BLaER1 treated with 17β-estradiol and CSF1 and Interleukin-3, amounts not matched to agents 10 nM and 100 nM (cell line): ENCODE data around the gene USP37.
"Not testable (repeated sequence)": the region's sequence is repeated elsewhere in the genome, so short reads cannot be mapped to it uniquely, and the experiment has no call there.

Source experiments
- H3K27ac ChIP-seq, 11 experiments: shearing (Covaris generic); formaldehyde crosslinking; 2 replicates each; pipeline ENCODE4 v1.8.1; 2022
- H3K27me3 ChIP-seq, 11 experiments: shearing (Covaris generic); formaldehyde crosslinking; 2 replicates each; pipeline ENCODE4 v1.8.1; 2022
- H3K36me3 ChIP-seq, 11 experiments: shearing (Covaris generic); formaldehyde crosslinking; 2 replicates each; pipeline ENCODE4 v1.8.1; 2022
- H3K4me1 ChIP-seq, 10 experiments: shearing (Covaris generic); formaldehyde crosslinking; 2 replicates each; pipeline ENCODE4 v1.8.1; 2022
- H3K4me2 ChIP-seq, 11 experiments: shearing (Covaris generic); formaldehyde crosslinking; 2 replicates each; pipeline ENCODE4 v1.8.1; 2022
- H3K4me3 ChIP-seq, 10 experiments: shearing (Covaris generic); formaldehyde crosslinking; 2 replicates each; pipeline ENCODE4 v1.8.1; 2022
- H3K9ac ChIP-seq, 11 experiments: shearing (Covaris generic); formaldehyde crosslinking; 2 replicates each; pipeline ENCODE4 v1.8.1; 2022
- H3K9me3 ChIP-seq, 11 experiments: shearing (Covaris generic); formaldehyde crosslinking; replicated peaks in 1 of 11; 2 replicates each; pipeline ENCODE4 v1.8.1; 2022
- H4K20me1 ChIP-seq, 11 experiments: shearing (Covaris generic); formaldehyde crosslinking; 2 replicates each; pipeline ENCODE4 v1.8.1; 2022
- Cebpa-rat ChIP-seq, 11 experiments: shearing (Covaris generic); IDR thresholded peaks; 2 replicates each; pipeline ENCODE4 v1.8.1; 2022

Gene USP37

DNA sequence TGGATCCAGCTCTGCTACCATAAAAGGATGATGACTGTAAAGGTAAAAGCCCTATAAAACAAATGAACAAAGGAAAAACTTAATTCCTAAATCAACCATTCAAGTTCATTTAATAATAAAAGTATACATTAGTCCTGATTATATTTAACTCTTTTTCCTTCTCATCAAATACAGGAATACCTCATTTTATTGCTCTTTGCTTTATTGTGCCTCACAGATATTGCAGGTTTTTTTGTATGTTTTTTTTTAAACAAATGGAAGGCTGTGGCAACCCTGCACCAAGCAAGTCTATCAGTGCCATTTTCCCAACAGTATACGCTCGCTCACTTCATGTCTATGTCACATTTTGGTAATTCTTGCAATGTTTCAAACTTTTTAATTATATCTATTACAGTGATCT, 38.2 kb downstream of the USP37 start:
- H3K4me3 ChIP-seq: no peak overlapping the region
- TF ChIP-seq Cebpa-rat (IDR thresholded peaks at IDR 0.05): no peak
- H3K27me3 ChIP-seq: no peaks in the 10 kb centered on the region
- no peak overlapping the region for H3K9ac ChIP-seq
- no peak overlapping the region for H3K4me2 ChIP-seq
- peaks cover 39 to 48% (median 47%) of the 10 kb centered on the region in 11 experiments for H3K9me3 ChIP-seq
- H3K27ac ChIP-seq: no peak overlapping the region
- H3K4me1 ChIP-seq: no peaks in the 10 kb centered on the region
- H4K20me1 ChIP-seq: no peaks in the 10 kb centered on the region
- H3K36me3 ChIP-seq: peaks cover 93 to 100% (median 100%) of the 10 kb centered on the region in 11 experiments

DNA sequence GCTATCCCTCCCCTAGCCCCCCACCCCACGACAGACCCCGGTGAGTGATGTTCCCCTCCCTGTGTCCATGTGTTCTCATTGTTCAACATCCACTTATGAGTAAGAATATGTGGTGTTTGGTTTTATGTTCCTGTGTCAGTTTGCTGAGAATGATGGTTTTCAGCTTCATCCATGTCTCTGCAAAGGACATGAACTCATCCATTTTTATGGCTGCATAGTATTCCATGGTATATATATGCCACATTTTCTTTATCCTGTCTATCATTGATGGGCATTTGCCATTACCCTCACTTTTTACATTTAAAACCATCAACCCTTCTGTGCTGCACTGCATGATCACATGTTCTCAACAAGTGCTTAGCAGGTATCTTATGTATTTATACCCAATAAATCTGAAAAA, 39.7 kb downstream of the USP37 start:
- H3K9me3 ChIP-seq: peaks cover 49 to 64% (median 62%) of the 10 kb centered on the region in 11 experiments
- not testable (repeated sequence) for H4K20me1 ChIP-seq, H3K4me1 ChIP-seq, H3K27me3 ChIP-seq, H3K27ac ChIP-seq, H3K4me3 ChIP-seq, H3K4me2 ChIP-seq, H3K9ac ChIP-seq
- H3K36me3 ChIP-seq: peaks cover 96 to 100% (median 99%) of the 10 kb centered on the region in 11 experiments

DNA sequence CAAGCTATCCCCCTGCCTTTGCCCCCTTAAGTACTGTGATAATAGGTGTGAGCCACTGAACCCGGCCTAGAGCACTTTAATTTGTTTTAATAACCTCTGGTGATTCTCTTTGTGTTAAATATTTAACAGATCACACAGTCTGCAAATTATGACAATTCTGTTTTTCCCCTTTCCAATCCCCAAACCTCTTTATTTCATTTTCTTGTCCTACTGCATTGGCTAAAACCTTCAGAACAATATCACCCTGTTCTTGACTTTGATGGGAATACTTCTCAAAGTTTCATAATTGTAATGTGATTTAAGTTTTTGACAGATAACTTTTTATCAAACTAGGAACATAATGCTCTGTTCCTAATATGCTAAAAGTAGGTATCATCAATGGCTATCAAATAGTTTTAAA, 44.5 kb downstream of the USP37 start:
- no peak overlapping the region for H3K9ac ChIP-seq
- no peak for TF ChIP-seq Cebpa-rat (IDR thresholded peaks at IDR 0.05)

DNA sequence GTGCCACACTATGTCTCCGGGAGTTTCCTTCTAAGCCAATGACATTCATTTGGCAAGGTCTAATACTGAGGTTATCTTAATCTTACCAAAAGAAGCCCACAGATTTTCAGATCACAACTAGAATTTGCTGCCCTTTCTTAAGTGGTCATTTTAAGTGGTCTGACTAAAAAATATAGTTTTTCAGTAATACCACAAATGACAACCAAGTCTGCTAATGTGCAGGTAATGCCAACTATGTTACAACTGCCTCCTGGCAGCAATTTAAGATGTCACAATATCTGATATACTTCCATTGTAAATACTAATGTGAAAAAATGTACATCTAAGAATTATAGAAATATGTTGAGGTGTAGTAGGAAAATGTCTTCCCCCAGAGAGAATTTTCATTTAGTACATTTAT, 49.3 kb downstream of the USP37 start:
- Histone ChIP-seq H3K36me3 (peaks cover 37 to 100% (median 83%) of the 10 kb centered on the region in 11 experiments), H4K20me1 (no peaks in the 10 kb centered on the region), H3K27ac (no peak overlapping the region), H3K9me3 (peaks cover 0 to 9% (median 5%) of the 10 kb centered on the region in 11 experiments; a peak in 13 of 22 replicates), H3K9ac (no peak overlapping the region), H3K4me2 (no peak overlapping the region), H3K27me3 (no peaks in the 10 kb centered on the region), H3K4me3 (no peak overlapping the region), H3K4me1 (no peaks in the 10 kb centered on the region)
- no peak for TF ChIP-seq Cebpa-rat (IDR thresholded peaks at IDR 0.05)

More for the DNA sequence above, 44.5 kb downstream of the USP37 start:
- Histone ChIP-seq H3K4me2 (no peak overlapping the region), H3K9me3 (peaks cover 40 to 53% (median 51%) of the 10 kb centered on the region in 11 experiments), H4K20me1 (no peaks in the 10 kb centered on the region), H3K4me3 (no peak overlapping the region), H3K27ac (no peak overlapping the region), H3K36me3 (peaks cover 71 to 100% (median 96%) of the 10 kb centered on the region in 11 experiments), H3K4me1 (no peaks in the 10 kb centered on the region), H3K27me3 (no peaks in the 10 kb centered on the region)

DNA sequence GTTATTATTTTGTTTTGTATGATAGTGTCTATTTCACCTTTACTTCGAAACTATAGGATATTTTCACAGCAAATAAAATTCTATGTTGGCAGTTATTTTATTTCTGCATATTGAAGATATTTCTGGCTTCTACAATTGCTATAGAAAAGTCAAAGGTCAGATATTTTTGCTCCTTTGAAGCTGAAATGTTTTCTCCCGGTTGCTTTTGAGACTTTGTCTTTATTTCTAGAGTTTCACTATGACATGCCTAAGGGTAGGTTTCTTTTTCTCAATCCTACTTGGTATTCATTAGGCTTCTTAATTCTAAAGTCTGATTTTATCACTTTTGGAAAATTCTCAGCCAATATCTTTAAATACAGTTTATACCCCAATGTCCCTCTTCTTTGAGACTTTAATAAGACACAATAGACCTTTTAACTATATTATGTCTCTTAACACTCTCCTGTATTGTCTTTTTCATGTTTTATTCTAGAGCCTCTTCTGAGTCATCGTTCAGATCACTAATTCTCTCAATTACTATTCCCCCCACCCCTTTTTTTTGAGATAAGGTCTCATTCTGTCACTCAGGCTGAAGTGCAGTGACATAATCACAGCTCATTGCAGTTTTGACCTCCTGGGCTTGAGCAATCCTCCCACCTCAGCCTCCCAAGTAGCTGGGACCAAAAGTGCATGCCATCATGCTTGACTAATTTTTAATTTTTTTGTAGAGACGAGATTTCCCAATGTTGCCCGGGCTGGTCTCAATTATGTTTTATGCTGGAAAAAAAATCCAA, 50.5 kb downstream of the USP37 start:
- Histone ChIP-seq H3K36me3 (peaks cover 26 to 96% (median 79%) of the 10 kb centered on the region in 11 experiments), H4K20me1 (no peaks in the 10 kb centered on the region), H3K4me3 (no peak overlapping the region), H3K4me2 (no peak overlapping the region), H3K4me1 (no peaks in the 10 kb centered on the region), H3K27me3 (no peaks in the 10 kb centered on the region), H3K9me3 (peaks cover 0 to 4% (median 0%) of the 10 kb centered on the region in 11 experiments; a peak in 5 of 22 replicates), H3K9ac (no peak overlapping the region), H3K27ac (no peak overlapping the region)
- TF ChIP-seq Cebpa-rat (IDR thresholded peaks at IDR 0.05): no peak

DNA sequence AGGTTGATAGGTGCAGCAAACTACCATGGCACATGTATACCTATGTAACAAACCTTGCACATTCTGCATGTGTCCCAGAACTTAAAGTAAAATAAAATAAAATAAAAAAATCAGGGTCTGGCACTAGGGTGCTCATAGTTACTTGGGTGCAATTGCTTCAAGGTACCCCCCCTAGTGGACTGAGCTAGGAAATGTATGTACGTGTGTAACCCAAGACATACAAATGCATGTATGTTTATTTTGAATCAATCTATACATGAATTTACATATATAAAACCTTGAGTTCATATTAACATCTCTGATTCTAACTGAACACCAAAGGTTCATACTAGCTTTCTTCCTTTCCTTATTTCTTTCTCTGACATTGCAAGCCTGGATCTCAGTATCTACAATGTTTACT, 51.5 kb downstream of the USP37 start:
- H3K4me3 ChIP-seq: no peak overlapping the region
- H4K20me1 ChIP-seq: no peaks in the 10 kb centered on the region
- no peaks in the 10 kb centered on the region for H3K4me1 ChIP-seq
- H3K4me2 ChIP-seq: no peak overlapping the region
- peaks cover 0 to 4% (median 0%) of the 10 kb centered on the region in 11 experiments; a peak in 5 of 22 replicates for H3K9me3 ChIP-seq
- H3K27me3 ChIP-seq: no peaks in the 10 kb centered on the region
- no peak for TF ChIP-seq Cebpa-rat (IDR thresholded peaks at IDR 0.05)
- no peak overlapping the region for H3K9ac ChIP-seq
- no peak overlapping the region for H3K27ac ChIP-seq
- H3K36me3 ChIP-seq: peaks cover 23 to 94% (median 79%) of the 10 kb centered on the region in 11 experiments

DNA sequence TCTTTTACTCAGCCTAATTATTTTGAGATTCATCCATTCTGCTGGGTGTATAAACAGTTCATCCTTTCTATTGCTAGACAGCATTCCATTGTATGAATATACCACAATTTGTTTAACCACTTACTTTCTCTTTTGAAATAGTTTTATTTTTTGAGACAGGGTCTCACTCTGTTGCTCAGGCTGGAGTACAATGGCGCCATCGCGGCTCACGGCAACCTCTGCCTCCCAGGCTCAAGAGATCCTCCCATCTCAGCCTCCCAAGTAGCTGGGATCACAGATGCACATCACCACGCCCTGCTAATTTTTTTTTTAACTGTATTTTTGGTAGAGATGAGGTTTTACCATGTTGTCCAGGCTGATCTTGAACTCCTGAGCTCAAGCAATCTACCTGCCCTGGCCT, 54.5 kb downstream of the USP37 start:
- Histone ChIP-seq H3K36me3 (peaks cover 30 to 93% (median 77%) of the 10 kb centered on the region in 11 experiments; a peak in 21 of 22 replicates), H3K27ac (no peak overlapping the region), H3K9me3 (peaks cover 0 to 4% (median 0%) of the 10 kb centered on the region in 11 experiments; a peak in 5 of 22 replicates), H3K4me2 (no peak overlapping the region), H3K4me1 (no peaks in the 10 kb centered on the region), H4K20me1 (no peaks in the 10 kb centered on the region), H3K4me3 (no peak overlapping the region), H3K9ac (no peak overlapping the region), H3K27me3 (no peaks in the 10 kb centered on the region)
- TF ChIP-seq Cebpa-rat (IDR thresholded peaks at IDR 0.05): no peak

DNA sequence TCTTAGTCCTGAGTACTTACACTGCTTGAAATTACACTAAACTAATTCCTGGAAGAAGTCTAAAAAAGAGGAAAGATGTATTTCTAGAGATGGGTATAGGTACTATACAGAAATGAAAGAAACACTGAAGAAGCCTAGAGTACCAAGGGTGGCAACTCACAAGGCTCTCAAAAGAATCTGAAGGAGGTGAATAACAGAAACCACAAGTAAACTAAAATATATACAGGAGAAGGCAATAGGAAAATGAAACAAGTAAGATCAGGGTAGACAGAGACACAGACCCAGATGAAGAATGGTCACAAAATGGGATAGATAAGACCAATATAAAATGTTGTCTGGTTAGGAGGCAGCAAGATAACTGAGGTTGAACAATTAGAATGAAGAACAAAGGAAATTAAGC, 59.9 kb downstream of the USP37 start:
- H3K4me1 ChIP-seq: no peaks in the 10 kb centered on the region
- no peaks in the 10 kb centered on the region for H3K27me3 ChIP-seq
- no peaks in the 10 kb centered on the region for H3K9me3 ChIP-seq
- TF ChIP-seq Cebpa-rat (IDR thresholded peaks at IDR 0.05): no peak
- no peak overlapping the region for H3K4me2 ChIP-seq
- no peak overlapping the region for H3K9ac ChIP-seq
- no peak overlapping the region for H3K4me3 ChIP-seq
- H4K20me1 ChIP-seq: no peaks in the 10 kb centered on the region
- no peak overlapping the region for H3K27ac ChIP-seq
- H3K36me3 ChIP-seq: peaks cover 46 to 96% (median 86%) of the 10 kb centered on the region in 11 experiments

DNA sequence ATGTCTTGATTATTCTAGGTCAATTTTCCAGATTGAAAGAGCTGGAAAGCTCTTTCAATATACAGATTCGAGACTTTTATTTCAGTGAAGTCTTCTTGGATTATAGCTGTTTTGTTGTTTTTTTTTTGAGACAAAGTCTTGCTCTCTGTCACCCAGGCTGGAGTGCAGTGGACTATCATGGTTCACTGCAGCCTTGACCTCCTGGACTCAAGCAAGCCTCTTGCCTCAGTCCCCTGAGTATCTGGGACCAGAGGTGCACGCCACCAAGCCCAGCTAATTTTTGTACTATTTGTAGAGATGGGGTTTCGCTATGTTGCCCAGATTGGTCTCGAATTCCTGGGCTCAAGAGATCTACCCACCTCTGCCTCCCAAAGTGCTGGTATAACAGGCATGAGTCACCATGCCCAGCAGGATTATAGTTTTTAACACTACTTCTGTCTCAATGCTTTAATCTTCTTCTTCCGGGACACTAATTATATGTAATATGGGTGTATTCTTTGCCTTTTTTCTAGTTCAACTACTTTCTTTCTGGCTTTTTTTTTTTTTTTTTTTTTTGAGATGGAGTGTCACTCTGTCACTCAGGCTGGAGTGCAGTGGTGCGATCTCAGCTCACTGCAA, 62.3 kb downstream of the USP37 start:
- H3K4me3 ChIP-seq: no peak overlapping the region
- peaks cover 0 to 18% (median 0%) of the 10 kb centered on the region in 10 experiments; a peak in 3 of 20 replicates for H3K4me1 ChIP-seq
- no peak overlapping the region for H3K27ac ChIP-seq
- H3K4me2 ChIP-seq: no peak overlapping the region
- no peaks in the 10 kb centered on the region for H3K27me3 ChIP-seq
- no peaks in the 10 kb centered on the region for H3K9me3 ChIP-seq
- H3K36me3 ChIP-seq: peaks cover 58 to 98% (median 86%) of the 10 kb centered on the region in 11 experiments
- TF ChIP-seq Cebpa-rat (IDR thresholded peaks at IDR 0.05): no peak
- H4K20me1 ChIP-seq: no peaks in the 10 kb centered on the region
- H3K9ac ChIP-seq: no peak overlapping the region
